Mesothelial cell of epicardium (in vitro differentiated cells): ENCODE measurements around the gene FGR. TPM values are rescaled to one million over a fixed set of nuclear protein-coding genes. Genes with fewer than 3 reads are reported as not detected.

Experiments used
- DNase-seq, 2 experiments: peaks; one replicate each; pipeline ENCODE4 v3.0.0; 2021; ENCODE audit warnings: low spot score in 2 of 2; ENCODE audit not compliant: unreplicated experiment in 2 of 2
- H3K27ac Mint-ChIP-seq: 2 replicates; pipeline ENCODE4 v1.8.0; 2021; ENCODE audit warnings: mixed read lengths
- H3K27me3 Mint-ChIP-seq: 2 replicates; pipeline ENCODE4 v1.8.0; 2021; ENCODE audit warnings: low read depth, mixed read lengths
- H3K36me3 Mint-ChIP-seq: 2 replicates; pipeline ENCODE4 v1.8.0; 2021; ENCODE audit warnings: mixed read lengths
- H3K4me1 Mint-ChIP-seq: 2 replicates; pipeline ENCODE4 v1.8.0; 2021; ENCODE audit warnings: mixed read lengths
- H3K4me3 Mint-ChIP-seq: 2 replicates; pipeline ENCODE4 v1.8.0; 2021; ENCODE audit warnings: mild to moderate bottlenecking, moderate library complexity, mixed read lengths
- H3K9me3 Mint-ChIP-seq: 2 replicates; pipeline ENCODE4 v1.8.0; 2021; ENCODE audit warnings: mixed read lengths
- CTCF ChIP-seq: fragments of 200-600 bp; sonication (generic); IDR thresholded peaks from one replicate; pipeline ENCODE4 v1.5.0; 2021; ENCODE audit warnings: antibody characterized with exemption; ENCODE audit not compliant: unreplicated experiment
- total RNA-seq: library from RNA; stranded (reverse); gene quantifications from 3 replicates; pipeline ENCODE4 v1.2.1, GENCODE V29; 2021

FGR gene
- total RNA-seq, 1 donor from 2014 or later = 0.11 TPM

DNA sequence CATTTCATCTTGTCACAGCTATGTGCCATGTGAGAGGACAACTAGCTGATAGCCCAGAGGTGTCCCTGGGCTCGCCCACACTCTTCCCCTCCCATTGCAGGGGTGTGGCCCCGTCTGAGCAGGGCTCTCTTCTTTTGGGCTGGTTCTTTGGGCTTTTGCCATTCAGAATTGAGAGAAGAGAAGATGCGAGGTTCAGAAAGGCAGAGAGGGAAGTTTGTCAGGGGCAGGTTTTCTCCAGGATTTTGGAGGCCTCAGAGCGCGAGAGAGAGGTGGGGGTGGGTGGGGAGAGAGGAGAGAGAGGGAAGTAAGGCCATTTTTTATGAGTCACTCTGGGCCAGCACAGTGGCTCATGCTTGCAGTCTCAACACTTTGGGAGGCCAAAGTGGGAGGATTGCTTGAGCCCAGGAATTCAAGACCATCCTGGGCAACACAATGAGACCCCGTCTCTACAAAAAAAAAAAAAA lies 31.8 kb upstream of the FGR start:
- Mint-ChIP-seq H3K9me3 (no peaks in the 10 kb centered on the region), H3K27ac (no peak overlapping the region), H3K4me1 (peaks cover 36% of the 10 kb centered on the region), H3K36me3 (peaks cover 14% of the 10 kb centered on the region), H3K27me3 (no peaks in the 10 kb centered on the region), H3K4me3 (no peak overlapping the region)
- no peak for DNase-seq
- TF ChIP-seq CTCF = no peak

DNA sequence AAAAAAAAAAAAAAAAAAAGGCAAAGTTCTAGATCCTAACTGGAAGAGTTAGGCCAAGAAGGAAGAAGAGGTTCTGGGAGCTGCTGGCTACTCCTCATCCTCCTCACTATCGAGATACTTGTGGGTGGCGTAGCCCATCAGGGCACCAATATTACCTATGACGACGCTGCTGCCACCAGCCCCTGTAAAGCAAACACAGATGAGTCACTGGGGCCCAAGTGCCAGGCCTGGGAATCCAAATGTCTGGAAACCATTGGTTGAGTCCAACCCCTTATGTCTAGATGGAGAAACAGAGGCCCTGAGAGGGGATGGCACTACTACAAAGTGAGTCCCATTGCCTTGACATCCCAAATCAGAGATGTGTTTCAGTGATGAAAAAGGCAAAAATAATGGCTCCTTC lies 31.3 kb upstream of the FGR start:
- peaks cover 14% of the 10 kb centered on the region for H3K36me3 Mint-ChIP-seq
- DNase-seq = no peak
- TF ChIP-seq CTCF = no peak
- H3K27ac Mint-ChIP-seq = no peak overlapping the region
- no peaks in the 10 kb centered on the region for H3K27me3 Mint-ChIP-seq
- peaks cover 32% of the 10 kb centered on the region for H3K4me1 Mint-ChIP-seq
- H3K4me3 Mint-ChIP-seq = no peak overlapping the region
- no peaks in the 10 kb centered on the region for H3K9me3 Mint-ChIP-seq

DNA sequence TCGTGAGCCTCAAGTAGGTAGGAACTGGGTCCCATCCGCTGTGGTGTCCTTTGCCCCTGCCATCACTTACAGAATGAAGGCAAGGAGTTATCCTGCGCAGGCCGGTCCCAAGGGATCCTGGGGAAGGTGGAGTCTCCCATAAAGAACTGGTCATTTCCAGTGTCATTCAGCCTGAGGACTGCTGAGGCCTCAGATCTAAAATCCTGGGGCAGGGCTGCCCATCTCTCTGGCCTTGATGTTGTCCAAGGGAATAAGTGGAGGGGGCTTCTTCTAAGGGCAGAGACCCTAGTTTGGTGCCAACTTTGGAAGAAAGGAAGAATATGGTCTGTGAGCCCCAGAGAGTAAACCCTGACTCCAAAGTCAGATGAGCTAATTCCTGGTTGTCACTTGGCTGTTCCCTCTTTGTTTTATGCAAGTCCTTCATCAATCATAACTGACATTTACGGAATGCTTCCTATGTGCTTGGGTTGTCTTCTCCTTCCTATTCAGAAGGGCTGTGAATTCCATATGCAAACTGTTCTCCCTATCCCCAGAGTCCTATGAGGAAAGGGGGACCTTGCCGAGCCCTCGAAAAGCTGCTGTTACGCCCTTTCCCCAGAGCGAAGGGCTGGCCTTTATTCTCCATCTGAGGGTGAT lies 30.1 kb upstream of the FGR start:
- no peak overlapping the region for H3K27ac Mint-ChIP-seq
- H3K9me3 Mint-ChIP-seq = no peaks in the 10 kb centered on the region
- no peak for DNase-seq
- H3K27me3 Mint-ChIP-seq = no peaks in the 10 kb centered on the region
- peaks cover 26% of the 10 kb centered on the region for H3K4me1 Mint-ChIP-seq
- peaks cover 14% of the 10 kb centered on the region for H3K36me3 Mint-ChIP-seq
- no peak for TF ChIP-seq CTCF
- no peak overlapping the region for H3K4me3 Mint-ChIP-seq

GRCh38 chr1:27664291-27664690 lies 29.3 kb upstream of the FGR start:
- no peak for DNase-seq
- Mint-ChIP-seq H3K4me1 (peaks cover 21% of the 10 kb centered on the region), H3K9me3 (no peaks in the 10 kb centered on the region), H3K27ac (no peak overlapping the region), H3K36me3 (peaks cover 14% of the 10 kb centered on the region), H3K27me3 (no peaks in the 10 kb centered on the region), H3K4me3 (no peak overlapping the region)
- no peak for TF ChIP-seq CTCF

GRCh38 chr1:27662707-27663393 lies 27.9 kb upstream of the FGR start:
- peaks cover 24% of the 10 kb centered on the region for H3K4me1 Mint-ChIP-seq
- H3K4me3 Mint-ChIP-seq = no peak overlapping the region
- H3K27ac Mint-ChIP-seq = peak overlapping the region; percentile 47
- H3K27me3 Mint-ChIP-seq = no peaks in the 10 kb centered on the region
- peak; percentile 74 to 96 for DNase-seq
- H3K36me3 Mint-ChIP-seq = peaks cover 12% of the 10 kb centered on the region
- TF ChIP-seq CTCF = peak; percentile 98
- H3K9me3 Mint-ChIP-seq = no peaks in the 10 kb centered on the region
